Thoracic aorta (tissue), 2 donors: ENCODE measurements around the gene LAMB3. TPM values are rescaled to one million over a fixed set of nuclear protein-coding genes. Genes with fewer than 3 reads are reported as not detected.

ENCODE experiments used
- ATAC-seq: fragments of 150-250 bp; one replicate; pipeline ENCODE4 v1.8.0; 2017; ENCODE audit warnings: low read depth; ENCODE audit not compliant: insufficient number of reproducible peaks, low FRiP score
- DNase-seq: peaks from one replicate; pipeline ENCODE4 v3.0.0-alpha.2; 2020; ENCODE audit warnings: low spot score
- H3K27ac ChIP-seq, 2 donors: fragments of 200-600 bp; sonication (generic); 1 replicate in 1 of 2; 2 replicates in 1 of 2; pipeline ENCODE4 v1.5.1; 2016; ENCODE audit warnings: mild to moderate bottlenecking in 2 of 2, moderate library complexity in 2 of 2
- H3K27me3 ChIP-seq: fragments of 200-600 bp; sonication (generic); replicated peaks from 2 replicates; pipeline ENCODE4 v1.6.0; 2016; ENCODE audit warnings: mild to moderate bottlenecking; ENCODE audit not compliant: insufficient read depth
- H3K36me3 ChIP-seq: fragments of 200-600 bp; sonication (generic); one replicate; pipeline ENCODE4 v1.5.1; 2016
- H3K4me1 ChIP-seq, 2 donors: fragments of 200-600 bp; sonication (generic); 1 replicate in 1 of 2; 2 replicates in 1 of 2; pipeline versions ENCODE4 v1.5.1 to v1.6.0; 2016; ENCODE audit warnings: low read depth in 2 of 2, mild to moderate bottlenecking in 1 of 2; ENCODE audit not compliant: control insufficient read depth in 1 of 2
- H3K4me3 ChIP-seq: fragments of 200-600 bp; sonication (generic); 2 replicates; pipeline ENCODE4 v1.5.1; 2016; ENCODE audit warnings: mild to moderate bottlenecking
- H3K9me3 ChIP-seq: fragments of 200-600 bp; sonication (generic); 2 replicates; pipeline ENCODE4 v1.5.1; 2016
- total RNA-seq, 2 donors: library from RNA; depleted of rRNA; stranded (reverse); fragments of >200 nt; gene quantifications; one replicate each; pipeline versions ENCODE4 v1.1.0 to v1.2.3, GENCODE V29; 2016
- TF ChIP-seq, protein P1 (sequence below): fragments of 200-600 bp; sonication (generic); IDR thresholded peaks from one replicate; pipeline ENCODE4 v1.5.1; 2019; ENCODE audit warnings: antibody characterized with exemption

The LAMB3 gene
- total RNA-seq, 2 donors from 2014 or later: 3.4 to 5.1 TPM

DNA sequence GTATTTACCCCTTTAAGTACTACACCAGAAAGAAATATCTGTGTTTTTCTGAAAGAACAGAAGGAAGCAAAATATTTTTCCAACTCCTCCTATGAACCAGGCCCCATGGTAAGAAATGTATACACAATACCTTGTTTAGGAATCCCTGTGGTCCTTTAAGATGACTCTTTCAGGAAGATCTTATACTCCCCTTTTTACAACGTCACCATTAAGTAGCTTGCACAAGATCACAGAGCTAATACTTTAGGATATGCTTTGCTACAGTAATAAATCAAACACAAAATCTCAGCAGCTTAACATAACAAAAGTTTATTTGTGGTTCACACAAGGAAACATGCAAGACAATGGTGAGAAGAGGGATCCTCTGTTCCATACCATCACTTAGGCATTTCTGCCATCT, 8.8 kb upstream of the LAMB3 start:
- Histone ChIP-seq H3K27me3 (no peaks in the 10 kb centered on the region), H3K27ac (no peak overlapping the region), H3K9me3 (no peaks in the 10 kb centered on the region), H3K4me3 (no peak overlapping the region), H3K4me1 (no peaks in the 10 kb centered on the region), H3K36me3 (no peaks in the 10 kb centered on the region)
- ATAC-seq (no peak), DNase-seq (no peak)
- TF ChIP-seq, protein P1, sequence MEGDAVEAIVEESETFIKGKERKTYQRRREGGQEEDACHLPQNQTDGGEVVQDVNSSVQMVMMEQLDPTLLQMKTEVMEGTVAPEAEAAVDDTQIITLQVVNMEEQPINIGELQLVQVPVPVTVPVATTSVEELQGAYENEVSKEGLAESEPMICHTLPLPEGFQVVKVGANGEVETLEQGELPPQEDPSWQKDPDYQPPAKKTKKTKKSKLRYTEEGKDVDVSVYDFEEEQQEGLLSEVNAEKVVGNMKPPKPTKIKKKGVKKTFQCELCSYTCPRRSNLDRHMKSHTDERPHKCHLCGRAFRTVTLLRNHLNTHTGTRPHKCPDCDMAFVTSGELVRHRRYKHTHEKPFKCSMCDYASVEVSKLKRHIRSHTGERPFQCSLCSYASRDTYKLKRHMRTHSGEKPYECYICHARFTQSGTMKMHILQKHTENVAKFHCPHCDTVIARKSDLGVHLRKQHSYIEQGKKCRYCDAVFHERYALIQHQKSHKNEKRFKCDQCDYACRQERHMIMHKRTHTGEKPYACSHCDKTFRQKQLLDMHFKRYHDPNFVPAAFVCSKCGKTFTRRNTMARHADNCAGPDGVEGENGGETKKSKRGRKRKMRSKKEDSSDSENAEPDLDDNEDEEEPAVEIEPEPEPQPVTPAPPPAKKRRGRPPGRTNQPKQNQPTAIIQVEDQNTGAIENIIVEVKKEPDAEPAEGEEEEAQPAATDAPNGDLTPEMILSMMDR: no peak

DNA sequence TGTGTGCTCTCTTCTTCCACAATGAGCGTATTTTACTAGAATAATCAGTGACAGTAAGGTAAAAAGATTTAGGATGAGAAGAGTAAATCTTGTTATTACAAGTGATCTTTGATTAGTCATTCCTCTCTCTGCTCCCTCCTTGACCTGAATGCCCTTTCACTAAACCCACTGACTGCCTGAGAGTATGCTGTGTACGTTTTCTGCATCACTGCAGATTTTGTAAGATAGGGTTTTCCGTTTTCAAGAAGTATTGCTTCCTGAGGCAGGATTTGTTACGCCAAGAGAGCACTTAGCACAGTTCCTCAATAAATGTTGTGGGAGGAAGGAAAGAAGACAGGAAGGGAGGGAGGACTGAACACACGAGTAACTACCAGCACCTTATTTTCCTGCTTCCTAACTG, 7.7 kb upstream of the LAMB3 start:
- TF ChIP-seq, protein P1: no peak
- Histone ChIP-seq H3K36me3 (no peaks in the 10 kb centered on the region), H3K9me3 (no peaks in the 10 kb centered on the region), H3K27me3 (no peaks in the 10 kb centered on the region), H3K27ac (no peak overlapping the region), H3K4me1 (no peaks in the 10 kb centered on the region), H3K4me3 (no peak overlapping the region)
- no peak for ATAC-seq
- no peak for DNase-seq

DNA sequence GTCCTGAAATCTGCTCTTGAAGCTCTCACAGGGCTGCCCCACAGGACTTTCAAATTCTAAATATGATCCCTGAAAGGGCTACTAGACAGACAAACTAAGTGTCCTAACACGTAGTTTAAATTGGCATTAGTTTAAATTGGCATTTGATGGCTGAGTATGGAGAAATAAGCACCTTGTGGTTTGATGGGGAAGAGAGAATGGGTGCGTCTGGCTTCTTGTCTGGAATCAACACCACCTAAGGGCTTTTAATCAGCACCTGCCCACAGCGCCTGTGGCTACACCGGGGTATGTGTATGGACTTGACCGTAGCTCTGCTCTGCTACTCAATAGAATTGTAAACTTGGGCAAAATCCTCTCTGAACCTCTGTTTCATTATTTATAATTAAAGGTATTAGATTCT, 5.7 kb upstream of the LAMB3 start:
- ATAC-seq (no peak), DNase-seq (no peak)
- no peaks in the 10 kb centered on the region for H3K36me3 ChIP-seq
- no peak overlapping the region for H3K27ac ChIP-seq
- H3K4me3 ChIP-seq: no peak overlapping the region
- H3K9me3 ChIP-seq: no peaks in the 10 kb centered on the region
- TF ChIP-seq, protein P1: no peak
- no peaks in the 10 kb centered on the region for H3K27me3 ChIP-seq
- peaks cover 2 to 8% of the 10 kb centered on the region in 2 donors for H3K4me1 ChIP-seq

- Histone ChIP-seq H3K4me1 (peaks cover 4 to 14% of the 10 kb centered on the region in 2 donors), H3K9me3 (no peaks in the 10 kb centered on the region), H3K36me3 (no peaks in the 10 kb centered on the region), H3K27ac (no peak overlapping the region), H3K27me3 (no peaks in the 10 kb centered on the region), H3K4me3 (no peak overlapping the region)
- TF ChIP-seq, protein P1: no peak
- ATAC-seq (no peak), DNase-seq (no peak)
Measured at GRCh38 chr1:209657140-209657879, 5.1 kb upstream of the LAMB3 start.

DNA sequence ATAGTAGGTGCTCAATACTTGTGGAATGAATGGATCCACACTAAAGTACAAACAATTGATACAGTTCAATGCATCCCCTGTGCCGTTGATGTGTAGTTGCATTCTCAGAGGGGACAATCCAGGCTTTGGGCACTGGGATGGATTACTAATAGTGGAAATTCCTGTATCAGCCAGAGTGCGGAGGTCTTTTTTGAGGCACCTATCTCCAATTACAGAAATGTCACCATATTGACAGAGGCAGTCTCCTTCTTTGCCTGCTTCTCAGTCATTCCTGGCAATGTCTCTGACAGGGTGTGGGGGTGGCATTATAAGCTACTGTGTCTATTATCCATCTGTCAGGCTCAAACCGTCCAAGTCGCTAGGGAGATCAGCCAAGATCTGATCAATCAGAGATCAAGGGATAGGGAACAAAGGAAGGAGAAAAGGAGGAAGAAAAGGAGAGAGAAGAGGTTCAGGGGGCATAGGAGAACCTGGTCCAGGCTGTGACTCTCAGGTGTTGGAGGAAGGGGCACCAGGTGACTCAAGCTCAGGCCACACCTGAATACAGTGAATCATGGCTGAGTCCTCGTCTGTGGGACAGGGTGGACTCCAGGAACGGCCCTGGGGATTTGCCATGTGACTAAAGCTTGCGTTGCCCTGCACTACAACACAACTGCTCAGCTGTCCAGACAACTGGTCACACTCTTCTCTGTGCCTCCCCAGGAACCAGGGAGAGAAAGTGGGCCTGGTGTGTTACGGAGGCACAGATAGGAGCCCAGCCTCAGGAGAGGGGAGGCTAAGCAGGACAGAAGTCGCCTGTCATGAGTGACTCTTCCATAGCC, 3.4 kb upstream of the LAMB3 start:
- Histone ChIP-seq H3K4me3 (no peak overlapping the region), H3K36me3 (no peaks in the 10 kb centered on the region), H3K27ac (no peak overlapping the region), H3K27me3 (no peaks in the 10 kb centered on the region), H3K4me1 (peaks cover 11 to 26% of the 10 kb centered on the region in 2 donors), H3K9me3 (no peaks in the 10 kb centered on the region)
- TF ChIP-seq, protein P1: no peak
- DNase-seq (no peak), ATAC-seq (no peak)
